Panc1 (cell line): ENCODE results near the gene CELF1. TPM values are rescaled to one million over a fixed set of nuclear protein-coding genes. Genes with fewer than 3 reads are reported as not detected.

Source experiments
- ATAC-seq: fragments of 200-7000 bp; cut with Tn5 transposase; 2 replicates; pipeline ENCODE4 v1.9.1; 2020; ENCODE audit warnings: mild to moderate bottlenecking, moderate library complexity
- BruUV-seq: library from RNA; stranded (reverse); fragments of 400-500 nt; replicated peaks from 2 replicates; lab custom pipeline; 2021; lab: Mats Ljungman, UMichigan
- CTCF ChIA-PET: fragments of 300-600 bp; sonication (Branson Sonifier 250); formaldehyde crosslinking; loops from one replicate; lab custom pipeline; 2022; ENCODE audit warnings: antibody characterized with exemption; lab: Charles Lee
- POLR2A ChIA-PET: fragments of 300-600 bp; sonication (Branson Sonifier 250); formaldehyde crosslinking; loops from one replicate; lab custom pipeline; 2022; ENCODE audit warnings: antibody characterized with exemption; lab: Charles Lee
- DNase-seq: peaks from one replicate; pipeline ENCODE4 v3.0.0-alpha.2; 2010; ENCODE audit warnings: low read depth, low spot score
- H3K27ac ChIP-seq: 2 replicates; pipeline ENCODE4 v1.5.1; 2011; ENCODE audit warnings: mild to moderate bottlenecking, low read length, inconsistent platforms
- H3K27me3 ChIP-seq: fragments of 200-500 bp; sonication (Bioruptor generic); 2 replicates; pipeline ENCODE4 v1.6.0; 2014; ENCODE audit warnings: low read length, inconsistent platforms; ENCODE audit not compliant: control insufficient read depth, insufficient read depth
- H3K36me3 ChIP-seq: fragments of 200-500 bp; sonication (Bioruptor generic); 2 replicates; pipeline ENCODE4 v1.5.1; 2014; ENCODE audit warnings: inconsistent platforms, mild to moderate bottlenecking, low read length, moderate library complexity; ENCODE audit not compliant: control insufficient read depth, insufficient read depth
- H3K4me1 ChIP-seq: 2 replicates; pipeline ENCODE4 v1.5.1; 2011; ENCODE audit warnings: inconsistent platforms, mild to moderate bottlenecking, low read length, moderate library complexity; ENCODE audit not compliant: control insufficient read depth, insufficient read depth
- H3K4me3 ChIP-seq, 2 experiments: 2 replicates each; pipeline ENCODE4 v1.5.1; 2011 to 2012; ENCODE audit warnings: low read depth in 2 of 2, low read length in 2 of 2, mild to moderate bottlenecking in 2 of 2, inconsistent platforms in 1 of 2, moderate library complexity in 1 of 2
- H3K9me3 ChIP-seq: fragments of 200-500 bp; sonication (Bioruptor generic); 2 replicates; pipeline ENCODE4 v1.5.1; 2014; ENCODE audit warnings: low read depth, mild to moderate bottlenecking, inconsistent platforms, low read length, moderate library complexity; ENCODE audit not compliant: control insufficient read depth, insufficient read depth
- CTCF ChIP-seq: fragments of 450-650 bp; IDR thresholded peaks from 2 replicates; pipeline ENCODE4 v1.5.1; 2017; ENCODE audit warnings: mild to moderate bottlenecking
- POLR2AphosphoS5 ChIP-seq: IDR thresholded peaks from 2 replicates; pipeline ENCODE4 v1.6.1; 2012; ENCODE audit warnings: mild to moderate bottlenecking, low read depth, low read length, moderate library complexity
- SIN3A ChIP-seq: IDR thresholded peaks from 2 replicates; pipeline ENCODE4 v1.6.1; 2012; ENCODE audit warnings: low read depth, mild to moderate bottlenecking, low read length, moderate library complexity, borderline replicate concordance; ENCODE audit not compliant: insufficient read depth
- TCF7L2 ChIP-seq: IDR thresholded peaks from 2 replicates; pipeline ENCODE4 v1.6.1; 2011; ENCODE audit warnings: mild to moderate bottlenecking, low read depth, low read length, inconsistent platforms
- in situ Hi-C: cut with HindIII; loops from 2 replicates; pipeline ENCODE4 v1.10.0; 2016; ENCODE audit warnings: low sequenced_read_pairs, low pct_unique_long_range_greater_than_20kb
- intact Hi-C: fragments of 100-400 bp; cut with micrococcal nuclease; formaldehyde crosslinking; loops from one replicate; pipeline ENCODE4 v1.10.0; 2022; ENCODE audit not compliant: unreplicated experiment
- total RNA-seq: library from RNA; stranded (reverse); gene quantifications from one replicate; pipeline ENCODE4 v1.2.1, GENCODE V29; 2021; ENCODE audit not compliant: unreplicated experiment
- TF ChIP-seq, protein P1 (sequence below), 2 experiments: IDR thresholded peaks; 2 replicates each; pipeline ENCODE4 v1.6.1; 2011 to 2012; ENCODE audit warnings: low read depth in 2 of 2, control low read depth in 1 of 2, low read length in 1 of 2, mild to moderate bottlenecking in 1 of 2, moderate library complexity in 1 of 2; ENCODE audit not compliant: insufficient read depth in 1 of 2

CELF1 gene
- total RNA-seq, 1 experiment from 2014 or later = 160 TPM

DNA sequence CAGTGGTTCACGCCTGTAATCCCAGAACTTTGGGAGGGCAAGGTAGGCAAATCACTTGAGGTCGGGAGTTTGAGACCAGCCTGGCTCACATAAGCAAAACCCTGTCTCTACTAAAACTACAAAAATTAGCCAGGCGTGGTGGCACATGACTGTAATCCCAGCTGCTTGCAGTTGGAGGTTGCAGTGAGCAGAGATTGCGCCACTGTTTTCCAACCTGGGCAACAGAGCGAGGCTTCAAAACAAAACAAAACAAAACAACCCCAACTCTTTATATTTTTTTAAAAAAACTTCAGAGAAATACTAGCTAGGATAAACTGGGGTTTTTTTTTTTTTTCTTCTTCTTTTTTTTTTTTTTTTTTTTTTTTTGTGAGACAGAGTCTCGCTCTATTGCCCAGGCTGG lies 72.2 kb downstream of the CELF1 start:
- H3K27ac ChIP-seq = no peak overlapping the region
- in situ Hi-C loops = no loop called here
- no peak overlapping the region for H3K4me3 ChIP-seq
- H3K36me3 ChIP-seq = peaks cover 29% of the 10 kb centered on the region
- ChIA-PET POLR2A (interaction anchor here (0.6 kb wide), 1 partner anchor 72 kb away, joined by 6 read pairs; the partner anchor contains the start of gene CELF1), CTCF (interaction anchor here (0.7 kb wide), 1 partner anchor 17 kb away, joined by 6 read pairs; no protein-coding TSS in a partner anchor)
- intact Hi-C loops = no loop called here
- no peak for ATAC-seq
- no peak for DNase-seq
- TF ChIP-seq CTCF = no peak
- TF ChIP-seq POLR2AphosphoS5 = no peak
- TF ChIP-seq TCF7L2 = no peak
- TF ChIP-seq, protein P1, sequence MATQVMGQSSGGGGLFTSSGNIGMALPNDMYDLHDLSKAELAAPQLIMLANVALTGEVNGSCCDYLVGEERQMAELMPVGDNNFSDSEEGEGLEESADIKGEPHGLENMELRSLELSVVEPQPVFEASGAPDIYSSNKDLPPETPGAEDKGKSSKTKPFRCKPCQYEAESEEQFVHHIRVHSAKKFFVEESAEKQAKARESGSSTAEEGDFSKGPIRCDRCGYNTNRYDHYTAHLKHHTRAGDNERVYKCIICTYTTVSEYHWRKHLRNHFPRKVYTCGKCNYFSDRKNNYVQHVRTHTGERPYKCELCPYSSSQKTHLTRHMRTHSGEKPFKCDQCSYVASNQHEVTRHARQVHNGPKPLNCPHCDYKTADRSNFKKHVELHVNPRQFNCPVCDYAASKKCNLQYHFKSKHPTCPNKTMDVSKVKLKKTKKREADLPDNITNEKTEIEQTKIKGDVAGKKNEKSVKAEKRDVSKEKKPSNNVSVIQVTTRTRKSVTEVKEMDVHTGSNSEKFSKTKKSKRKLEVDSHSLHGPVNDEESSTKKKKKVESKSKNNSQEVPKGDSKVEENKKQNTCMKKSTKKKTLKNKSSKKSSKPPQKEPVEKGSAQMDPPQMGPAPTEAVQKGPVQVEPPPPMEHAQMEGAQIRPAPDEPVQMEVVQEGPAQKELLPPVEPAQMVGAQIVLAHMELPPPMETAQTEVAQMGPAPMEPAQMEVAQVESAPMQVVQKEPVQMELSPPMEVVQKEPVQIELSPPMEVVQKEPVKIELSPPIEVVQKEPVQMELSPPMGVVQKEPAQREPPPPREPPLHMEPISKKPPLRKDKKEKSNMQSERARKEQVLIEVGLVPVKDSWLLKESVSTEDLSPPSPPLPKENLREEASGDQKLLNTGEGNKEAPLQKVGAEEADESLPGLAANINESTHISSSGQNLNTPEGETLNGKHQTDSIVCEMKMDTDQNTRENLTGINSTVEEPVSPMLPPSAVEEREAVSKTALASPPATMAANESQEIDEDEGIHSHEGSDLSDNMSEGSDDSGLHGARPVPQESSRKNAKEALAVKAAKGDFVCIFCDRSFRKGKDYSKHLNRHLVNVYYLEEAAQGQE (IDR thresholded peaks at IDR 0.05; ENCODE audit: insufficient read depth in 1 of 2, low read depth in 2 of 2, low read length in 1 of 2) = no peak
- no peak for TF ChIP-seq SIN3A
- H3K27me3 ChIP-seq = no peaks in the 10 kb centered on the region
- H3K9me3 ChIP-seq = no peaks in the 10 kb centered on the region
- BruUV-seq = no TSS peak
- H3K4me1 ChIP-seq = no peaks in the 10 kb centered on the region

DNA sequence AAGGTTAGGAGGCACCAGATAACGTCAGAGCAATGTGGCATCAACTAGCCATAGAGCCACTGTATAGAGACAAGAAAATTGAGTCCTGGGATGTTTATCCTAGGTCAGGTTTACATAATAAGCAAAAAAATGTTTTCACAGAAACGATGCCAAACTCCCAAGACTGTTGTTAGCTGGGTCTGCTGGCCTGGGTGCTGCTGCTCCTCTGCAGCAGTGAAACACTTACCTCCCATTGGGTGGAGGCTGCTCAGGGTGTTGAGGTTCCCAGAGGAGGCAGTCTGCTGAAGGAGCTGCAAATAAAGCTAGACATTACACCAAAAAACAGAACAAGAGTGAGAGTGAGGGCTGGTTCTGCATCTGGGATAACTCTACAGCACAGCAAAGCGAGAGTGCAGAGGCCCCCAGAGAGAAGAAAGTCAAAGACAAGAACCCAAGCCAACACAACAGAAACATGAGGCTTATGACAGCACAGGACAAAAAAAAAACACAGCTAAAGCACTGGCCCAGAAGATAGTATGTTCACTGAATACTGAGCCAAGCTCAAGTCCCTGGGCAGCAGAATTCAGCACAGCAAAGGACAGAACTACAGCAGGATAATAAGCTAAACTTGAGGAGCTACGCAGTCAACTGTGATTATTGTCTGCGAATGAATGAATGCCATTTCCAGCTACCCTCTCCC lies 74.1 kb downstream of the CELF1 start:
- H3K9me3 ChIP-seq = no peaks in the 10 kb centered on the region
- H3K27me3 ChIP-seq = no peaks in the 10 kb centered on the region
- H3K27ac ChIP-seq = no peak overlapping the region
- in situ Hi-C loops (no loop called here), intact Hi-C loops (no loop called here)
- no TSS peak for BruUV-seq
- peaks cover 41% of the 10 kb centered on the region for H3K36me3 ChIP-seq
- ATAC-seq (no peak), DNase-seq (no peak)
- TF ChIP-seq SIN3A (no peak), POLR2AphosphoS5 (no peak; the same call in 1 of the 2 replicates), TCF7L2 (no peak), CTCF (no peak)
- TF ChIP-seq, protein P1 (IDR thresholded peaks at IDR 0.05; ENCODE audit: insufficient read depth in 1 of 2, low read depth in 2 of 2, low read length in 1 of 2) = no peak
- no peaks in the 10 kb centered on the region for H3K4me1 ChIP-seq
- ChIA-PET CTCF (interaction anchor here (0.6 to 0.7 kb wide), 3 partner anchors 20 to 300 kb away, joined by 3 to 4 read pairs (median 3); no protein-coding TSS in a partner anchor), POLR2A (interaction anchor here (0.7 kb wide), 1 partner anchor 14 kb away, joined by 4 read pairs; no protein-coding TSS in a partner anchor)
- H3K4me3 ChIP-seq = no peak overlapping the region
